Measurements from ENCODE around the gene CBLC. TPM values are rescaled to one million over a fixed set of nuclear protein-coding genes. Genes with fewer than 3 reads are reported as not detected.

Gene CBLC
- total RNA-seq, 1 donor from 2014 or later: not detected

DNA sequence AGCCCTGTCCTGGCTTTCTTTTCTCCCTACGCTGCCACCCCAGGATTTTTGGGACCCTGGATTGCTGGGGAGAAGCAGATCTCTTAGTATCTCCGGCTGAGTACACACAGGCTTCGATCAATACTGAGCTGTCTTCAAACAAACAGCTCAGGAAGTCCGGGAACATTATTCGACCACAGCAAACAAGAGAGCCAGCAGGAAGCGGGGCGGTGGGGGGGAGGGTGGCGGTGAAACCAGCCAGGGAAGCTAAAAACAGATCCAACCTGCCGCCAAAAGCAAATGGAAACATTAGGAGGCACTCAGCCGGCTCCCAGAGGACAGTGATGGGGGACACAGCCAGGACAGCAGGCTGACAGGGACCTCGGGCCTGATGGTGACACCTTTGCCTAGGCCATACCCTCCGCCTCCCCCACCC, 19.0 kb downstream of the CBLC start:
- intact Hi-C loops (cut with micrococcal nuclease): no loop called here

DNA sequence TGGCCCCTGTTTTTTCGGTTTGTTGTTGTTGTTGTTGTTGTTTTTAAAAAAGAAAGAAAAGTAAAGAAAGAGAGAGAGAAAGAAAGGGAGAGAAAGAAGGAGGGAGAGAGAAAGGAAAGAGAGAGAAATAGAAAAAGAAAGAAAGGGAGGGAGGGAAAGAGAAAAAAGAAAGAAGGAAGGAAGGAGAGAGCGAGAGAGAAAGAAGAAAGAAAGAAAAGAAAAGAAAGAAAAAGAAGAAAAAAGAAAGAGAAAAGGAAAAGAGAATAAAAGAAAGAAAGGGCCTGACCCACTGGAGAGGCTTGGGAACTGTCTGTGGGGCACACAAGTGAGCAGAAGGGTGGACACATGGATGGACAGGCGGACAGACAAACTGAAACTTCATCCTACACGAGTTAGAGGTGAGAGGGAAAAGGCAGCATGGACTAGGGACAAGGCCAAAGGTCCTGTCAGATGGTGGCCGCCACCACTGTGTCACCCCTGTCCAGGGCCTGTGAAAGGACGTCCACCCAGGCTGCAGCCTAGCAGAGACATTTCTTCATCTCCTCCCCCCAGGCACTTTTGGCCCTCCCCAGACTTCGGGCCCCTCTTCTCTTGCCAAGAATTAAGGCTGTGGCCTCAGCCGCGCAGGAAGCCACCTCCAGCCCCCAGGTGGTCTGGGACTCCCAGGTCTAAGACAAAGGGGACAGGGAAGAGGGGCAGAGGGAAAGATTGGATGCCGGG, 22.1 kb downstream of the CBLC start:
- intact Hi-C loops (cut with micrococcal nuclease): loop anchor here (1.0 kb wide), 1 partner anchor 46 kb away; no protein-coding TSS in a partner anchor

DNA sequence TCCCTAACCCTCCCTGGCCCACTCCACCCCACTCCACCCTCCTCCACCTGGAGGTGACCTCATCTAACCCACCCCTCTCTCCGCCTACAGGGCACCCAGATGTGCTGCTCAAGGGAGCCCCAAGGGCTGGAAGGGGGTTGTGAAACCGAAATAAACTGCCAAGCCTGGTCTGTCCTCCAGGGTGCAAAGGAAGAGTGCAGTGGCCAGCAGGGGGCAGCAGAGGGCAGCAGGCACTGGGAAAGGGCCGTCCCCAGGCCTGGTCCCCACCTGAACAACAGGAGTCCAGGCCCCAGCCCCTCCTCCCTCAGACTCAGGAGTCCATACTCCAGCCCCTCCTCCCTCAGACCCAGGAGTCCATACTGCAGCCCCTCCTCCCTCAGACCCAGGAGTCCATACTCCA, 22.8 kb downstream of the CBLC start:
- intact Hi-C loops (cut with micrococcal nuclease): loop anchor here (1.0 kb wide), 1 partner anchor 45 kb away; no protein-coding TSS in a partner anchor

DNA sequence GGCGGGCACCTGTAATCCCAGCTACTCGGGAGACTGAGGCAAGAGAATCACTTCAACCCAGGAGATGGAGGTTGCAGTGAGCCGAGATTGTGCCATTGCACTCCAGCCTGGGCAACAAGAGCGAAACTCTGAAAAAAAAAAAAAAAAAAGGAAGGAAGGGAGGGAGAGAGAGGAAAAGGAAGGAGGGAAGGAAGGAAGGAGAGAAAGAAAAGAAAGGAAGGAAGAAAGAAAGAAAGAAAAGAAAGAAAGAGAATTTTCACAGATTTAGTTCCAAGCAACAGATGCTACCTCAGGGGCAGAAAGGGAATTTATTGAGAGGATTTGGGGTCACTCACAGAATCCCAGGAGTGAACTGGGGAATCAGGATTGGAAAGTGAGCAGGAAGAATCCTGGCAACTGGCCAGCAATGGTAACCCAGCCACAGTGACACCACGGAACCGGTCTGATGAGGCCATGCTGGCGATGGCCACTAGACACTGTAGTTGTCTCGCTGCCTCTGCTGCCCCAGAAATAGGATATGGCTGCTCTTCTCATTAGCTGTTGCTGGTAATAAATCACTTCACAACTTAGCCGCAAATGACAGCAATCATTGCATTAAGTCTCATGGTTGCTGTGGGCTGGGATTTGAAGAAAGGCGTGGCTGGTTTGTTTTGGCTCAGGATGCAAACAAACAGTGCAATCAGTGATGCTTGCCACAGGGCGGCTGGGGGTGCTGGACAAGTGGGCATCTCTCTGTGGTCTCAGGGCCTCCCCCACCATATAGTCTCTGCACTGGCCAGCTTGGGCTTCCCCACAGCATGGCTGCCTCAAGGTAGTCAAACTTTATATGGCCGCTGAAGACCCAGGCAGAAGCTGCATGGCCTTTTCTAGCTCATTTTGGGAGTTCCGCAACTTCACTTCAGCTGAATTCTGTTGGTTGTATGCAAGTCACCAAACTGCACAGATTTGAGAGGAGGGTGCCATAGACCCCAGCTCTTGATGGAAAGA, 26.0 kb downstream of the CBLC start:
- intact Hi-C loops (cut with micrococcal nuclease): no loop called here

DNA sequence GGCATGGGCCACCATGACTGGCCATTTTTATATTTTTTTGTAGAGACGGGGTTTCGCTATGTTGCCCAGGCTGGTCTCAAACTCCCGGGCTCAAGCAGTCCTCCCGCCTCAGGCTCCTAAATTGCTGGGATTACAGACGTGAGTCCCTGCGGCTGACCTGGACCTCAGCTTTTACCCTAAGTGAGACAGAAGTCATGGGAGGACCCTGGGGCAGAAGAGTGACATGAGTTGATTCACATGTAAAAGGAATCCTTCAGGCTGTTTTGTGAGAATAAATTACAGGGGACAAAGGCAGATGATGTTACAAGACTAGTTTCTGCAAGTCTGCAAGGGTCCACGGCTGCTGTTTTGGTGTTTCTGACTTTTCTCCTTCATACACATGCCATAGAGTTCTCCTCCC, 28.6 kb downstream of the CBLC start:
- intact Hi-C loops (cut with micrococcal nuclease): no loop called here

DNA sequence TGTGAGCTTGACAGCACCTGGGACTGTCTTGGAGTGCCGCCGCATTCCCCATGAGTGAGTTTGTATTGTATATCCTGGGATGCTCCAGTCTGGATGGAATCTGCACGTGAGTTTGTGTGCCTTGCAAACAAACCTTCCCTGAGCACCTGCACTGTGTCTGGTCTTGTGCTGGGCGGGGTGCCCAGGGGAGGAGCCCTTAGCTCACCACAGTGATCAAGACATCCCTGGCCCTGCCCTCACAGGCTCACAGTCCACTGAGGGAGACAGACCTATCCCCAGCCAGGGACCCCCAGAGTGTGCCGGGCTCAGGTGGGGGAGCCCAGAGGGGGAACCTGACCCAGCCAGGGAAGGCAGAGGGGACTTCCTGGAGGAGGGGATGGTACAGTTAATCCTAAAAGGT, 29.5 kb downstream of the CBLC start:
- intact Hi-C loops (cut with micrococcal nuclease): no loop called here

DNA sequence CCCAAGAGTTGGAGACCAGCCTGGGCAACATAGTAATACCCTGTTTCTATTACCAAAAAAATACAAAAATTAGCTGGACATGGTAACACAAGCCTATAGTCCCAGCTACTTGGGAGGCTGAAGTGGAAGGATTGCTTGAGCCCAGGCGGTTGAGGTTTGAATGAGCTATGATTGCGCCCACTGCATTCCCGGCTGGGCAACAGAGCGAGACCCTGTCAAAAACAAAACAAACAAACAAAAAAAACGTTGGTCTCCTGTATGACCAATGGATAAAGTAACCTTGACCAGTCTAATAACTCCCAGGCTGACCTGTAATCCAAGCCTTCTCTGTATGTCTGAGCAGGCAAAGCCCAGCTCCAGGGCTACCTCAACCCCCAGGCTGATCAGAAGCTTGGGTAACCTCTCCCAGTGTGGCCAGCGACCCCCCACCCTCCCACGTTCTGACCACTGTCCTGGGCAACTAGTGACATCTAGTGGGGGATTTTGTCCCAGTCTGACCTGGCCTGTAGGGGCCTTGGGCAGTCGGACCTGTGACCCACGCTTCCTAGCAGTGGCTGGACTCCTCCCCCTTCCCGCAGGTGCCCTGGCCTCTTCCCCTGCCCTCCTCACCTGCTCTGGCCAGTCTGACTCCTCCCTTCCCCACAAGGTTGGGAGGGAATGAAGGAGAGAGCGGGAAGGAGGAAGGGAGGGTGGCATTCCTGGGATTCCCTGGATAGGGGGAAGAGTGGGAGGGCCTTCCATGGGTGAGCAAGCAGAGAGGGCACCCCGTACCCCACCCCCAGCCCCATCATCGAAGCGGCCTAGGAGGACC, 30.2 kb downstream of the CBLC start:
- intact Hi-C loops (cut with micrococcal nuclease): no loop called here

DNA sequence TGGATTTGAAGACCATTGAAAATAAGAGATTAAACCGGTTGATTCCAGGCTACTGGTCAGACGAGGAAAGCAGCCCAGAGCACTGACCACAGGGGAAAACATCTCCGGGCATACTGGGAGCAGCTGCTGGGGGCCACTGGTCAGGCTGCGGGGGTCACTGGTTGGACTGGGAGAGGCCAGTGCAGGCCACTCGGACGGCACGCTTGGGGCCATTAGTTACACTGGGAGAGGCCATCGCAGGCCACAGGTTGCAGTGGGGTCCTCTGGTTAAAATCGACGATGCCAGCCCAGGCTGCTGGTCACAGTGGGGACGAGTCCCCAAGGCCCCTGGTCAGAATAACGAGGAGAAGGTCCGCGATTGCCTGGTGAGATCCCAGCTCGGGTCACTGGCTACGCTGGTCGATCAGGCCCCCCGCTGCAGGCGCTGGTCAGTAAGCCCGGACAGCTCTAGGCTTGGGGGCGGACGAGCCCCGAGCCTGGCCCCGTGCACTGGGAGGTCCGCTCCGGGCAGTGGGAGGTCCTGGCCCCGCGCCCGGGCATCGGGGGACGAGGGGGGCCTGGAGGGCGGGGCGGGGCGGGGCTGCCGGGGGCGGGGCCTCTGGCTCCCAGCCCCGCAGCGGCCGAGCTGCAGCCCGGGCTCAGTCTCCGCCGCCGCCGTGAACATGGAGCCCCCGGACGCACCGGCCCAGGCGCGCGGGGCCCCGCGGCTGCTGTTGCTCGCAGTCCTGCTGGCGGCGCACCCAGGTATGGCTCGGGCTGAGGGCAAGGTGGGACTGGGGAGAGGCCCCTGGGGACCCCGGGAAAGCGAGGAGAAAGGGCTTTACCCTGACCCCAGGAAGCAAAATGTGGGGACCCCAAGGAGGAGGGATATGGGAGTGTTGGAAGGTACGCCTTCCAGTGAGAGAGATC, 31.0 kb downstream of the CBLC start, which contains the start of gene BCAM:
BCAM (plus strand) TSS at position 641 of the 909 bp plus-strand sequence; CDS start at position 663, 22 bp downstream.
- intact Hi-C loops (cut with micrococcal nuclease): no loop called here

DNA sequence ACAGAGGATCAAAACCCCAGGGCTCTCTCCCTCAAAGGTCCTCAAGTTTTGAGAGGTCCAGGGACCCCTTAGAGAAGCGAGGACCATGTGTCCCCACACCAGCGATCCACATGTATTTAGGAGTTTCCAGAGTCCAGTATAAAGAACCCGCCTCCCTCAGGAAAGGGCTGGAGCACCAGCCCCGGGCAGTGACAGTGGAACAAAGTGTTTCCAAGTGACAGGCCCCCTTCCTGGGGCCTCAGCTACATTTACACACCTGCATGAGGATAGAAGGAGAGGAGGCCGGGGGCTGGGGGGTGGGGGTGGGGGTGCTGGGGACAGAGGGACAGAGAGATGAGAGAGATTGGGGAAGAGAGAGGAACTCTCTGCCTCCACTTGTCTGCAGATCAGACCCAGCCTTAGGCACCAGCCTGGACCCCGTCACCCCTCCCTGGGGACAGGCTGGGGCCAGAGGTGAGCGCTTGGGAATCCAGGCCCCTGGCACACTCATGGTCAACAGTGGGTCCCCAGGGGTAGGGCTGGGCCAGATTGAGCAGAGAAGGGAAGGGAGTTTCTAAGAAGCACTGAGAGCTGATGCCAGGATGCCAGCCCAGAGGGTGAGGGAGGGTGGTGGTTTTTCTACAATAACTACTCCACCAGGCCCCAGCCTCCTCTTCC, 32.0 kb downstream of the CBLC start:
- intact Hi-C loops (cut with micrococcal nuclease): no loop called here

DNA sequence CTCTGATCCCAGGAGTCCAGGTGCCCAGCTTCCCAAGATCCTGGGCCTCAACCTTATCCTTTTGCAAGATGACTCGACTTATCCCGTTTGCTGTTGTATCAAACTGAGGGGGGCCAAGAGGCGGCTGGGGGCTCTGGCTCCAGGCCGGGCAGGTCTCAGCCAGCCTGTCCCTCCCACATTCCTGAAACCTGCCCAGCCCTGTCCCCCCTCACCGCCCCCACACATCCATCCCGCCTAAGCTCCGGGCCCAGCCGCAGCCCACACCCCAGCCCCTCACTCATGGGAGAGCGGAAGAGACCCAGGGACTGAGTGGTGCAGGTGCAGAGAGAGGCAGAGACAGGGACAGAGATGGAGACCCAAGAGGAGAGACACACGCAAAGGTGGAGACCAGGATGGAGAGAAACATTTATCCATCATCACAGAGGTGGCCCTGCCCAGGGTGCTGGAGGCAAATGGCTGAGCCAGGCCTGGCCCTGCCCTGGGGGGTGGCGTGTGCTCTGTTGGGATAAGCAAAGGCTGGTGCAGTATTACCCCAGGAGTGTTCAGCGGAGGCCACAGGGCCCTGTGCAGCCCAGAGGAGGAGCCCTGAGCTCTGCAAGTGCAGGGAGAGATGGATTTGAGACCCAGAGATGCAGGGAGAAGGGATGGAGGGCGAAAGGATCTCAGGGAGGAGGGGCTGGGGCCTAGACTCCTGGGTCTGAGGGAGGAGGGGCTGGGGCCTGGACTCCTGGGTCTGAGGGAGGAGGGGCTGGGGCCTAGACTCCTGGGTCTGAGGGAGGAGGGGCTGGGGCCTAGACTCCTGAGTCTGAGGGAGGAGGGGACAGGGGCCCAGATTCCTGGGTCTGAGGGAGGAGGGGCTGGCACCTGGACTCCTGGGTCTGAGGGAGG, 32.8 kb downstream of the CBLC start:
- intact Hi-C loops (cut with micrococcal nuclease): no loop called here

DNA sequence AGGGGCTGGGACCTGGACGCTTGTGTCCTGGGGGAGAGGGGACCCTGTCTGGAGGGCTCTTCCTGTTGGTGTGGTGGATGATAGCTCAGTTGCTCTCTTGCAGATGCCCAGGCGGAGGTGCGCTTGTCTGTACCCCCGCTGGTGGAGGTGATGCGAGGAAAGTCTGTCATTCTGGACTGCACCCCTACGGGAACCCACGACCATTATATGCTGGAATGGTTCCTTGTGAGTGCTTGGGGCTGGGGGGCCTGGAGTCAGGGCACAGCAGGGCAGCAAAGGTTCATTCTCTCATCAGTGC, 33.4 kb downstream of the CBLC start:
- intact Hi-C loops (cut with micrococcal nuclease): no loop called here

DNA sequence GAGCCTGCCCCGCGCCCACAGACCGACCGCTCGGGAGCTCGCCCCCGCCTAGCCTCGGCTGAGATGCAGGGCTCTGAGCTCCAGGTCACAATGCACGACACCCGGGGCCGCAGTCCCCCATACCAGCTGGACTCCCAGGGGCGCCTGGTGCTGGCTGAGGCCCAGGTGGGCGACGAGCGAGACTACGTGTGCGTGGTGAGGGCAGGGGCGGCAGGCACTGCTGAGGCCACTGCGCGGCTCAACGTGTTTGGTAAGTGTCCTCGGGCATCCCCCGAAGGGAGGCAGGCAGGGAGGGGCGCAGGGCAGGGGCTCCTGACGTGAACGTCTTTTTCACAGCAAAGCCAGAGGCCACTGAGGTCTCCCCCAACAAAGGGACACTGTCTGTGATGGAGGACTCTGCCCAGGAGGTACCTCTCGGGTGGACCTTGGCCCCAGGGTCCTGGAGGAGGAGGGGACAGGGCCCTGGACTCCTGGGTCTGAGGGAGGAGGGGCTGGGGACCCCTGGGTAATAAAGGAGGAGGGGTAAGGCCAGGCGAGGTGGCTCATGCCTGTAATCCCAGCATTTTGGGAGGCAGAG, 34.5 kb downstream of the CBLC start:
- intact Hi-C loops (cut with micrococcal nuclease): no loop called here

DNA sequence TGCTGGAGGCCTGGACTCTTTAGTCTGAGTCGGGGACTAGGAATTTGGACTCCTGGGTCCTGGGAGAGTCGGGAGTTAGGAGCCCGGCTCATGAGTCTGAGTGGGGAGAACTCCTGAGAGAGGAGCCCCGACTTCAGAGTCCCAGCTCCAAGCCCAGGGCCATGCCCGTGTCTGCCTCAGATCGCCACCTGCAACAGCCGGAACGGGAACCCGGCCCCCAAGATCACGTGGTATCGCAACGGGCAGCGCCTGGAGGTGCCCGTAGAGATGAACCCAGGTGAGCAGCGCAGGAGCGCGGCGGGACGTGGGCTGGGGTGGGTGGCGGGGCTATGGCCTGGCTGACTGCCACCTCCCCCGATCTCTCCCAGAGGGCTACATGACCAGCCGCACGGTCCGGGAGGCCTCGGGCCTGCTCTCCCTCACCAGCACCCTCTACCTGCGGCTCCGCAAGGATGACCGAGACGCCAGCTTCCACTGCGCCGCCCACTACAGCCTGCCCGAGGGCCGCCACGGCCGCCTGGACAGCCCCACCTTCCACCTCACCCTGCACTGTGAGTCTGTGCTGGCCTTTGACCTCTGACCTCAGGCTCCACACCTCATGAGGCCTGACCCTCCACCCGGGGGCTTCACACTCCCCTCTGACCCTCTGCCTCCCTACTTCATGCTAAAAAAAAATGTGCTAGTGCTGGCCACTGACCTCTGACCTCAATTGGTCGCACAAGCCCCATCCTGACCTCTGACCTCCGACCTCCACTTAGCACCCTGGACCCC, 35.6 kb downstream of the CBLC start:
- intact Hi-C loops (cut with micrococcal nuclease): no loop called here

DNA sequence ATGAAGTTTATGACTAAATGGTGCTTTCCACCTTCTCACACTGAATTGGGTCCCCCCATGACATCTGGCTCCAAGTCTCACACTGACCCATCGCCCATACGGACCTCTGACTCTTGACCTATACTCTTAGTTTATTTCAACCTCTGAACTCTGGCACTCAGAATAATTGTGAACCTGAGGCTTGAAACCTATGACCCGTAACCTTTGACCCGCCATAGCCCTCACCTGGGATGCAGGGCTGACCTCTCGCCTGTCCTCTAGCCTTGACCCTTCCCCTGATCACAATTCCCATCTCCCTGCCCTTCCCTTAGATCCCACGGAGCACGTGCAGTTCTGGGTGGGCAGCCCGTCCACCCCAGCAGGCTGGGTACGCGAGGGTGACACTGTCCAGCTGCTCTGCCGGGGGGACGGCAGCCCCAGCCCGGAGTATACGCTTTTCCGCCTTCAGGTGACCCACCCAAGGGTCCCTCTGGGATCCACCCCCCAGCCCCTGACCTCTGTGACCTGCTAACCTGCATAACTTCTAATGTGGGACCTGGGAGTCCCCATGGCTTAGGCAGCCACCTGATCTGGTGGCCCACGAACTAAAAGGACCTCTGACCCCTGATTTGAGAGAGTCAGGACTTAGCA, 36.3 kb downstream of the CBLC start:
- intact Hi-C loops (cut with micrococcal nuclease): no loop called here

DNA sequence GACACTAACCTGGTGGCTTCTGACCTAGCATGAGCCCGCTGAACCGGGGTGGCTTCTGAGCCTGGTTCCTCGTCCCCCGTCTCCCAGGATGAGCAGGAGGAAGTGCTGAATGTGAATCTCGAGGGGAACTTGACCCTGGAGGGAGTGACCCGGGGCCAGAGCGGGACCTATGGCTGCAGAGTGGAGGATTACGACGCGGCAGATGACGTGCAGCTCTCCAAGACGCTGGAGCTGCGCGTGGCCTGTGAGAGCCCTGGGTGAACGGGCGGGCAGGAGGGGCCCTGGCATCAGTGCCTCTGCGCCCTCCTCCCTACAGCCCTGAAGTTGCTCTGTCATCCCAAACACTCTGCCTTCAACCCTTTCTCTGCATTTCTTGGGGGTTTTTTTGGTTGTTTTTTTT, 36.8 kb downstream of the CBLC start:
- intact Hi-C loops (cut with micrococcal nuclease): no loop called here

DNA sequence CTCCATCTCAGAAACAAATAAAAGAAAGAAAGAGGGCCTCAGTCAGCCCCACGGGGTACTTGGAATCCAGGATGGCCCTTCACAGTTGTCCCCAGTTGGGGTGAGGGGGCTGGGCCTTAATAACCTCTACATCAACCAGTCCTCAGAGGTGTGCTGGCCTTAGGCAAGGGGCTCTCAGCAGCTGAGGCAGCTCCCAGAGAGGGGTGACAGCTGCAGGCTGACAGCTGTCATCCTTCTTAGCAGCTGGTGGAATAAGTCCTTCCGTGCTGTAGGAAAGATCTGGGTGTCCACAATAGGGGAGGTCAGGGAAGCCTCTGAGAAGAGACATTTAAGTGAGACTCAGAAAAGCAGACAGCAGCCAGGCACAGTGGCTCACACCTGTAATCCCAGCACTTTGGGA, 38.6 kb downstream of the CBLC start:
- intact Hi-C loops (cut with micrococcal nuclease): no loop called here

DNA sequence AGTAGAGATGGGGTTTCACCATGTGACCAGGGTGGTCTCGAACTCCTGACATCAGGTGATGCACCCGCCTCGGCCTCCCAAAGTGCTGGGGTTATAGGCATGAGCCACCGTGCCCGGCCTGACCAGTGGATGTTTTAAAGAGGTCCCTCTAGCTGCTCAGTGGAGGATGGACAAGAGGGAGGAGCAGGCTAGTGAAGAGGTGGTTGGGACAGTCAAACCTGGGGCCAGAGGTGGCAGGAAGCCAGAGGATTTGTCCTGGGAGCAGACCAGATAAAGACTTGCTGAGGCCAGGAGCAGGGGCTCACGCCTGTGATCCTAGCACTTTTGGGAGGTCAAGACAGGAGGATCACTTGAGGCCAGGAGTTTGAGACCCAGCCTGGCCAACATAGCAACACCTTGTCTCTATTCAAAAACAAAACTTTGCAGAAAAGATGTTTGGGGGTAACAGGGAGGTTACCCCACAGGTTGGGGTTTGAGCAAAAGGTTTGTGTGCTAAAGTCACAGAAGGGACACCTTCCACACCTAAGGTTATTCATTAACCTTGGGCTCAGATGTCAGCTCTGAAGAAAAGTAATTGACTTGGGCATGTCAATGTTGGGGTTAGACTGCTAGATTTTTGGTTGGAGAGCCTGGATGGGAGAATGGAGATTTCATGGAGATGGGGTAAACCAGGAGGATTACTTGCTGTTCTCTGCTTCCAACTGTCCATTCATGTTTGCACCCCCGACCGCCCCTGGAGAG, 40.2 kb downstream of the CBLC start:
- intact Hi-C loops (cut with micrococcal nuclease): no loop called here
